ENCODE data around the gene ANGPTL8.

- TF ChIP-seq CEBPB (IDR thresholded peaks at IDR 0.05; ENCODE audit: borderline replicate concordance in 1 of 2, low read depth in 2 of 2, low read length in 2 of 2) (no peak), EZH2 (IDR thresholded peaks at IDR 0.05; ENCODE audit: borderline replicate concordance, control insufficient read depth, low read depth, low read length) (no peak), REST (IDR thresholded peaks at IDR 0.05; ENCODE audit: low read depth, low read length) (no peak), SMARCA5 (IDR thresholded peaks at IDR 0.05) (no peak), NR2F1 (conservative IDR thresholded peaks at IDR 0.05) (no peak), SMC3 (IDR thresholded peaks at IDR 0.05; ENCODE audit: borderline replicate concordance, low read length) (no peak), NR2C2 (IDR thresholded peaks at IDR 0.05; ENCODE audit: borderline replicate concordance, control insufficient read depth, insufficient read length, low read depth) (no peak), ELK1 (IDR thresholded peaks at IDR 0.05; ENCODE audit: low read depth, low read length) (no peak), CTCF (IDR thresholded peaks at IDR 0.05 in 2 of 3, conservative IDR thresholded peaks at IDR 0.05 in 1 of 3; ENCODE audit: control insufficient read depth in 2 of 3, extremely low read depth in 1 of 3, insufficient read depth in 1 of 3, low read depth in 3 of 3, low read length in 3 of 3) (no peak)
These were observed 50.8 kb downstream of the ANGPTL8 start for GRCh38 chr19:11290256-11290655.

All from GM12878 (cell line).